ENCODE results near the gene PTPRF.

PTPRF gene

GRCh38 chr1:43637267-43637666 is 106.6 kb downstream of the PTPRF start:
- TF ChIP-seq GATA3 (IDR thresholded peaks at IDR 0.05; ENCODE audit: low read depth, low read length) (no peak), GATA2 (IDR thresholded peaks at IDR 0.05; ENCODE audit: low read depth, low read length) (no peak)

- TF ChIP-seq GATA2 (IDR thresholded peaks at IDR 0.05; ENCODE audit: low read depth, low read length) (no peak), GATA3 (IDR thresholded peaks at IDR 0.05; ENCODE audit: low read depth, low read length) (no peak)
Measured at GRCh38 chr1:43639976-43640794, 109.5 kb downstream of the PTPRF start.

DNA sequence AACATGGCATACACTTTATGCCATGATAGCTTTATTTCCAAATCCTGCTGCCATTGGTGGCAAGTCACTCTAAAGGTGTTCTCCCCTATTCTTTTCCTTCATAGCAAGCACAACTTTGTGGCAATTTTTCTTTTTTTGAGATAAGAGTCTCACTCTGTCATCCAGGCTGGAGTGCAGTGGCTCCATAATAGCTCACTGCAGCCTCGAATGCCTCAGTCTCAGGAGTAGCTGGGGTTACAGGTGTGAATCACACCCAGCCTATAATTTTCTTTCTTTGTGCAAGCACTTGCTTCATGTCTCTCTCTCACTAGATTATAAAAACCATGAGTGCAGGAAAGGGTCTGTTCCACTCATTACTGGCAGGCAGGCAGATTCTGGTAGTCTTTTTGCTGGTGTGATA is 113.9 kb downstream of the PTPRF start:
- TF ChIP-seq GATA3 (IDR thresholded peaks at IDR 0.05; ENCODE audit: low read depth, low read length) (no peak), GATA2 (IDR thresholded peaks at IDR 0.05; ENCODE audit: low read depth, low read length) (no peak)

DNA sequence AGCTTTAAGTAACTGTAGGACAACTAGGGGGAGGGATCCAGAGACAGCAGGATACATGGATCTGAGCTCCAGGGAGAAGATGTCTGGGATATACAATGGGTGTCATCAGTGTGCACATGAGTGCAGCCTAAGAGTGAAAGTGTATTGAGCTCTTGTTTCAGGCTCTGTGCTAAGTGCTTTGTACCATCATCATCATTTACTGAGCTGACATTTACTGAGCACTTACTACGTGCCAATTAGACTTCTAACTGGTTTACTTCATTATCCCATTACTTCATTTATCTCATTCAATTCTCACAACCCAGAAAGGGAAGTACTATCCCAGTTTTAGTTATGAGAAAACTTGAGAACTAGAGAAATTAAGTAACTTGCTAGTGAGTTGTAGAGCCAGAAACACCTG is 114.8 kb downstream of the PTPRF start:
- TF ChIP-seq GATA3 (IDR thresholded peaks at IDR 0.05; ENCODE audit: low read depth, low read length) = no peak
- TF ChIP-seq GATA2 (IDR thresholded peaks at IDR 0.05; ENCODE audit: low read depth, low read length) = no peak

DNA sequence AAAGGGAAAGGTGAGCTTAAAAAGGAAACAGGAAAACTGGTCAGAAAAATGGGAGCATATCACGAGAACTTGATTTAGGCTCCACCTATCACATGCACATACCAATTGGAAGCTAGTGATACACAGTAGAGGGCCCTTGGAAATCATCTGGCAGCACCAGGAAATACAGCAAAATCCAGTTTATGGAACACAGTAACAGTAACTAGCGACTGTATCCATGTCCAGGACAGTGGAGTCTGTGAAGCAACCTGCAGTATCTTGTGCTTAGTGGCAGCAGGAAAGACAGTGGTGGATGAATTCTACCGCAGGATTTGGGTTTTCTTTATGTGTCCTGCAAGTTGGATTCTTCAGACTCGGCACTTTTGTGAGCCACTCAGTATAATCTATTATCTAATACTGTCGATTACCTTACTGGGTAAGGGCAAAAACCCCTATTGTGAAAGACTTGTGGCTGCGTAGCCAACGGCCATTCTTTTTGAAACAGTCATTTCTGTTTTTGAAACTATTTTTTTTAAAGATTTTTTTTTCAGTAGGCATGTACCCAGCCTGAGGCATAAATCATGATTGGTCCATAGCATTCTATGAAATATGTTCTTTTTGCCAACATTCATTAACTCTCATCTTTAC is 117.7 kb downstream of the PTPRF start:
- no peak for TF ChIP-seq GATA3 (IDR thresholded peaks at IDR 0.05; ENCODE audit: low read depth, low read length)
- no peak for TF ChIP-seq GATA2 (IDR thresholded peaks at IDR 0.05; ENCODE audit: low read depth, low read length)

DNA sequence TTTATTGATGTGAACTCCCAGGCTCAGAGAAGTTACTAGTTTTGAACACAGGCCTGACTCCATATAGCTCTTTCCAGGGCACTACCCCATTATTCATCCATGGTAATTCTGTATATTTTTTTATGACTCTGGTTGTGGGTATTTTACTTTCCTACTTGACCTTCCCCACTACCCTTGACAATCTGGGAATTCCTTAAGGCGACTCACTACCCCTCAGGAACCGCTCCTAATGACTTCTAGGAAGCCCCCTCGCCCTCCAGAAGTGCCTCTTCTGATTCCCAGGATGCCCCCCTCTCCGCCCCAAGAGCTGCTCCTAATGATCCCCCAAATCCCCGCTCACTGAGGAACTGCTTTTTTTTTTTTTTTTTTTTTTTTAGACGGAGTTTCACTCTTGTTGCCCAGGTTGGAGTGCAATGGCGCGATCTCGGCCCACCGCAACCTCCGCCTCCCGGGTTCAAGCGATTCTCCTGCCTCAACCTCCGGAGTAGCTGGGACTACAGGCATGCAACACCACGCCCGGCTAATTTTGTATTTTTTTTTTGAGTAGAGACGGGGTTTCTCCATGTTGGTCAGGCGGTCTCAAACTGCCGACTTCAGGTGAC is 118.3 kb downstream of the PTPRF start:
- TF ChIP-seq GATA2 (IDR thresholded peaks at IDR 0.05; ENCODE audit: low read depth, low read length) (no peak), GATA3 (IDR thresholded peaks at IDR 0.05; ENCODE audit: low read depth, low read length) (no peak)

GRCh38 chr1:43650310-43651085 is 119.8 kb downstream of the PTPRF start:
- TF ChIP-seq GATA2 (IDR thresholded peaks at IDR 0.05; ENCODE audit: low read depth, low read length) (no peak), GATA3 (IDR thresholded peaks at IDR 0.05; ENCODE audit: low read depth, low read length) (no peak)

DNA sequence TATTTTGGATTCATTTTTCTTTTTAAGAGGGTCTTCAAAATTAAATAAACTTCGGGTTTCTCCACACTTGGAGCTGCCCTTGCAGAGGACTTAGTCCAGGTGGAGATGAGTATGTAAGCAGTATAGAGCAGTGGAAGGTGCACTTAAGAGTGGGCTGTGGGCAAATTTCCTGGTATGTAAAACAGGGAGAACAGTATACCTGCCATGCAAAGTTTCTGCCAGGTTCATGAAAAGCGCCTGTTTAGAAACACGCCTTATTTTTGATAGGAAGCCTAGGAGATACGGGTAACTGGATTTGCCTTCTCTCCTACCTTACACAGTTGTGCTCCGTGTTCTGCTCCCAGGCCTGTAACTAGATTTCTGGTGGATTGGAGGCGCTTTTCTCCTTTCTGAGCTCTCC is 120.5 kb downstream of the PTPRF start:
- TF ChIP-seq GATA3 (IDR thresholded peaks at IDR 0.05; ENCODE audit: low read depth, low read length) (no peak), GATA2 (IDR thresholded peaks at IDR 0.05; ENCODE audit: low read depth, low read length) (no peak)

DNA sequence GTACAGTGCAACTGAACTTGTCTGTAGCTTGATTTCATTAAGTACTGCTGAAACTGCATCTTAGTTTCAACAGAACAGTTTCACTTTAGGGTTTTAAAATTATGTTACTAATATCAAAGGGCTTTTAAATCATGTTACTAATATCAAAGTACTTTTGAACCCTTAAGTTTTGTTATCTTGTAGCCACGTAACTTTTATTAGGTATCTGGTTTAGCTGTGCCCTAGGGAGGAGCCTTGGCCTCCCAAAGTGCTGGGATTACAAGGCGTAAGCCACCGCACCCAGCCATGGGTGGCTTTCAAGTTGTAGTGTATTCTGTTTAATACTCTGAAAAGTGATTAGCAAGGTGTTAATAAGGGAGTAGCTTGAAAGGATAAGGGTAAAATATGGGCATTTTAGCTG is 121.2 kb downstream of the PTPRF start:
- TF ChIP-seq GATA2 (IDR thresholded peaks at IDR 0.05; ENCODE audit: low read depth, low read length) = no peak
- no peak for TF ChIP-seq GATA3 (IDR thresholded peaks at IDR 0.05; ENCODE audit: low read depth, low read length)

GRCh38 chr1:43653339-43653738 is 122.7 kb downstream of the PTPRF start:
- TF ChIP-seq GATA2 (IDR thresholded peaks at IDR 0.05; ENCODE audit: low read depth, low read length) (no peak), GATA3 (IDR thresholded peaks at IDR 0.05; ENCODE audit: low read depth, low read length) (no peak)

- no peak for TF ChIP-seq GATA3 (IDR thresholded peaks at IDR 0.05; ENCODE audit: low read depth, low read length)
- no peak for TF ChIP-seq GATA2 (IDR thresholded peaks at IDR 0.05; ENCODE audit: low read depth, low read length)
Measured at GRCh38 chr1:43653893-43654292, 123.2 kb downstream of the PTPRF start.

- TF ChIP-seq GATA3 (IDR thresholded peaks at IDR 0.05; ENCODE audit: low read depth, low read length) (no peak), GATA2 (IDR thresholded peaks at IDR 0.05; ENCODE audit: low read depth, low read length) (no peak)
Measured at GRCh38 chr1:43655953-43656352, 125.3 kb downstream of the PTPRF start.

- TF ChIP-seq GATA2 (IDR thresholded peaks at IDR 0.05; ENCODE audit: low read depth, low read length) (no peak), GATA3 (IDR thresholded peaks at IDR 0.05; ENCODE audit: low read depth, low read length) (no peak)
Measured at GRCh38 chr1:43659212-43660166, 128.8 kb downstream of the PTPRF start.

Data from SH-SY5Y (cell line).